C4-2B (cell line): ENCODE results near the gene EGLN2.

Experiments
- H3K27ac ChIP-seq: fragments of 450-650 bp; 2 replicates; pipeline ENCODE4 v1.5.1; 2017
- ZFX ChIP-seq: fragments of 450-650 bp; IDR thresholded peaks from 2 replicates; pipeline ENCODE4 v1.6.1; 2017
- TF ChIP-seq, protein P1 (sequence below): fragments of 450-650 bp; conservative IDR thresholded peaks from 2 replicates; pipeline ENCODE4 v1.5.1; 2017; ENCODE audit warnings: mild to moderate bottlenecking

The EGLN2 gene

DNA sequence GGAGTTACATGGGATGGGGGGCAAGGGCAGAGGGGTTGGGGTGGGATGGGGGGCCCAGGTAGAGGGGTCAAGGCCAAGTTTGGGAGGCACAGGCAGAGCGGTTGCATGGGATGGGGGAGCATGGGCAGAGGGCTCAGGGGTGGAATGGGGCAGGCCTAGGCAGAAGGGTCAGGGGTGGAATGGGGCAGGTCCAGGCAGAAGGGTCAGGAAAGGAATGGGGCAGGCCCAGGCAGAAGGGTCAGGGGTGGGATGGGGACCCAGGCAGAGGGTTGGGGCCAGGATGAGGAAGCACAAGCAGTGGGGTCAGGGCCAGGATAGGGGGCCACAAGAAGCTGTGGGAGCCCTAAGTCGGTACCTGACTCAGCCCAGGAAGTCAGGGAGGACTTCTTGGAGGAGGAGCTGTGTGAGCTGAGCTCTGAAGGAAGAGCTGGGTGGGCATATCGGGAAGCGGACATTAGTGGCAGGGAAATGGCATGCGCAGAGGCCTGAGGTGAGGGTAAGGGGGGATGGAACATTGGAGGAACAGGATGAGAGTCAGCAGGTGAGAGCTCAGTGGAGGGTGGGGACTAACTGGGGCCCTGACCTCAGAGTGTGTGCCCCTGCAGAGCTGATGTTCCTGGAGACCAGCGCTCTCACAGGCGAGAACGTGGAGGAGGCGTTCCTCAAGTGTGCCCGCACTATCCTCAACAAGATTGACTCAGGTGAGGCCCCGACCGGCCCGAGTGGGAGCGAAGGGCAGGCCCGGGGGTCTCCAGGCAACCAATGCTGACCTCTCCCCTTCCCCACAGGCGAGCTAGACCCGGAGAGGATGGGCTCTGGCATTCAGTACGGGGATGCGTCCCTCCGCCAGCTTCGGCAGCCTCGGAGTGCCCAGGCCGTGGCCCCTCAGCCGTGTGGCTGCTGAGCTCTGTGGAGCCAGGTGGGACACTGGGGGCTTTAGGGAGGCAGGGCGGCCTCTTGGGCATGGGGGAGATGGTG, 12.6 kb upstream of the EGLN2 start:
- TF ChIP-seq, protein P1, sequence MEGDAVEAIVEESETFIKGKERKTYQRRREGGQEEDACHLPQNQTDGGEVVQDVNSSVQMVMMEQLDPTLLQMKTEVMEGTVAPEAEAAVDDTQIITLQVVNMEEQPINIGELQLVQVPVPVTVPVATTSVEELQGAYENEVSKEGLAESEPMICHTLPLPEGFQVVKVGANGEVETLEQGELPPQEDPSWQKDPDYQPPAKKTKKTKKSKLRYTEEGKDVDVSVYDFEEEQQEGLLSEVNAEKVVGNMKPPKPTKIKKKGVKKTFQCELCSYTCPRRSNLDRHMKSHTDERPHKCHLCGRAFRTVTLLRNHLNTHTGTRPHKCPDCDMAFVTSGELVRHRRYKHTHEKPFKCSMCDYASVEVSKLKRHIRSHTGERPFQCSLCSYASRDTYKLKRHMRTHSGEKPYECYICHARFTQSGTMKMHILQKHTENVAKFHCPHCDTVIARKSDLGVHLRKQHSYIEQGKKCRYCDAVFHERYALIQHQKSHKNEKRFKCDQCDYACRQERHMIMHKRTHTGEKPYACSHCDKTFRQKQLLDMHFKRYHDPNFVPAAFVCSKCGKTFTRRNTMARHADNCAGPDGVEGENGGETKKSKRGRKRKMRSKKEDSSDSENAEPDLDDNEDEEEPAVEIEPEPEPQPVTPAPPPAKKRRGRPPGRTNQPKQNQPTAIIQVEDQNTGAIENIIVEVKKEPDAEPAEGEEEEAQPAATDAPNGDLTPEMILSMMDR, result no peak
- TF ChIP-seq ZFX, result no peak
- no peak overlapping the region for H3K27ac ChIP-seq

DNA sequence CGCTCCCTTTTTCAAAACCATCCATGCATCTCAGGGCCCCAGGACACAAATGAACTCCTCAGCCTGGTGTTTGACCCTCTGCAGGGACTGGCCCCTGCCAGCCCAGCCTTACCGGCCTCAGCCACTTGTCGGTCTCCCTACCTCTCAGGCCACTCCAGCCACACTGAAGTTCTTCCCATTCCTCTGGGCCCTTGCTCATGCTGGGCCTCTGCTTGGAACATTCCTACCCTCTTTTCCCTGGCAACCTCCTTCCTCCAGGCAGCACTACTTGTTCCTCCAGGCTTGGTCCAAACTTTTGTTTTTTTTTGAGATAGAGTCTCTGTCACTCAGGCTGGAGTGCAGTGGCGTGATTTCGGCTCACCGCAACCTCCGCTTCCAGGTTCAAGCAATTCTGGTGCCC, 7.6 kb upstream of the EGLN2 start:
- H3K27ac ChIP-seq, result no peak overlapping the region
- TF ChIP-seq, protein P1, result no peak
- TF ChIP-seq ZFX, result no peak

DNA sequence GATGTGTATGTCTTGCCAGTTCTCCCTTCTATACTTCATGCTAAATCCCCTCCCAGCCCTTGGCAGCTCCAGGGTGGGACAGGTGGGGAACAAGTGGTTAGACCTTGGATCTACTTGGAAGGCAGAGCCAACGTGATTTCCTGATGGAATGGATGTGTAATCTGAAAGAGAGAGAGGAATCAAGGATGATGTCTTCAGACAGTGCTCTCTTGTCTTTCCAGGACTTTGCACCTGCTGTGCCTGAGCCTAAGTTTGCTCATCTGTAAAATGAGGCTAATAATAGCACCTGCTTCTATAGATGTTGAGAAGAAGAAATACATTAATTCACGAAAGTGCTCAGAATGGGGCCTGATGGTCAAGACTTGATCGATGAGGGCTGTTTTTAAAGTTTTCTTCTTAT, 7.0 kb upstream of the EGLN2 start:
- H3K27ac ChIP-seq, result no peak overlapping the region
- no peak for TF ChIP-seq ZFX
- TF ChIP-seq, protein P1, result no peak

DNA sequence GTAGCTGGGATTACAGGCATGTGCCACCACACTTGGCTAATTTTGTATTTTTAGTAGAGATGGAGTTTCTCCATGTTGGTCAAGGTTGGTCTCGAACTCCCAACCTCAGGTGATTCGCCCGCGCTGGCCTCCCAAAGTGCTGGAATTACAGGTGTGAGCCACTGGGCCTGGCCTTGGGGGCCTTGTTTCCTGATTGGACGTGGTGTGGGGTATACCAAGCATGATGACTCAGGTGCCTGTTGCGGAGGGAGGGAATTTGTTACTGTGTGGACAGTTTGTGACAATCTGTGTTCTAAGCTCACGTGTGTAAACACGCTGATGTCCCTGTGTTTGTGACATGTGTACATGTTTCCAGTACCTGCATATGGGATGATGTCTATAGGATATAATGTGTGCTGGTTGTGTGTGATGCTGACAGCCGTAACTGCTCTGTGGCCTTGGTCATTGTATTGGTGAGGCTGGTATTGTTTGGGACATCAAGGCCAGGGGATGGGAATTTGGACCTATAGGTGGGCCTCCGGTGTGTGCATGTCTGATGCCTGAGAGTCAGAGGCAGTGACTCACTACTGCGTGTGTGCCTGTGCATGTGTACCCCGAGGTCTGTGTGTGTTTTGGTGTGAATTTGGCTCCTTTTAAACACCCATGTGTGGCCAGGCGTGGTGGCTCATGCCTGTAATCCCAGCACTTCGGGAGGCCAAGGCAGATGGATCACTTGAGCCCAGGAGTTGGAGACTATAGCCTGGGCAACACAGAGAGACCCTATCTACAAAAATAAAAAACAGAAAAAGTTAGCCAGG, 1.6 kb upstream of the EGLN2 start:
- no peak for TF ChIP-seq ZFX
- TF ChIP-seq, protein P1, result no peak

DNA sequence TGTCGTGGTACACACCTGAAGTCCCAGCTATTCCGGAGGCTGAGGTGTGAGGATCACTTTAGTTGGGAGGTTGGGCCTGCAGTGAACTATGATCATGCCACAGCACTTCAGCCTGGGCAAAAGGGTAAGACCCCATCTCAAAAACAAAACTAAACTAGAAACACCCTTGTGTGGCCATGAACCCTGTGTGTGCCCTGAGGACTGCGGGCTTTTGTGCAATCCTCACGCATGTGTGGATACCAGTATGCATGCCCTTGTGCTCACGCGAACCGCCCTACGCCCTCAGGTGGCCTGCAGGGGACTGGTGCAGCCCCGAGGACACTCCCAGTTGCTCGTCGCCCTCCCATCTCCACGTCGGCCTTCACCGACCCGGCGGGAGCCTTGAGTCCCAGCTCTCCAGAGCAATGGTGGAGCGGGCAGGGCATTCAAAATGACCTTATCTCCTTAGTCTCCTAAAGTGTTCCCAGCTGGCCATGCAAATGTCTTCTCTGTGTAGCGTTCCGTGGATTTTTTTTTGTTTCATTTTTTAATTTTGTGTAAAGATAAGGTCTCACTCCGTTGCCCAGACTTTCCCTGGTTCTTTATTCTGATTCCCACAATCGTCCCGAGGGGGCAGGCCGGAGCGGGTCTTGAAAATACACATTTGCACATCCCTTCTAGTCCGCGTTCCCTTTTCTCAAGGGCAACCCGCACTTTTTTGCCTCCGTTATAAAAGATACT, 868 bp upstream of the EGLN2 start:
- TF ChIP-seq, protein P1, result peak; percentile 45
- TF ChIP-seq ZFX, result no peak

More for the DNA sequence above, 1.6 kb upstream of the EGLN2 start:
- H3K27ac ChIP-seq, result peak overlapping the region; percentile 91

DNA sequence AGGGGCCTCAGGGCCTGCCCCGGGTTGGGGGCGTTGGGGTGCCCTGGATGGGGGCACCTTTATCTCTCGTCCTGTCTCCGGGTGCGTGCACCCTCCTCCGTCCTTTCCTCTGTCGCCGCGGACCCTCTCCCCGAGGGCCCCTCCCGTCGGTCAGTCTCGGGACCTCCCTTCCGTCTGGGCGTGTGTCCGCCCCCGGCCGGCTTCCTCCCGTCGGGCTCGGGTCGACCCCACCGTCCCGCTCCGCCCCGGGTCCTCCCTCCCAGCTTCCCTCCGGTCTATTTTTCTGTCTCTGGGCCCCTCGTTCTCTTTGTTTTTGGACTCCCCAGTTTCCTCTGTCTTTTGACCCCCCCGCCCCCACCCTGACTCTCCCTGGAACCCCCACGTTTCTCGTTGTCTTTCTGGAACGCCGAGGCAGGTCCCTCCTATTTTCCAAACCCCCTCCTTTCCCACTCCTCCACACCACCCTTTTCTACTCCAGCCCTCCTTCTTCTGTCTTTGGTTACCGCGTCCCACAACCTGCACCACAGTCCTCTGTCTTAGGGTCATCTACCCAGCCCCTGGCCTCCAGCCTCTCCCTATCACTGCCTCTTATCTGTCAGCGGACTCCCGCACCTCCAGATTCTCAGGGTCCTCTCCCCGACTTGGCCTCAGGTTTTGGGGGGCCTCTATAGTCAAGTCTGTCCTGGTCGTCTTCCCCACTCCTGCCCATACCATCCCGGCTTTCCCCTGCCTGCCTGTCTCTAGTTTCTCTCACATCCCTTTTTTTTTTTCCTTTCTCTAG, 757 bp downstream of the EGLN2 start:
- TF ChIP-seq ZFX, result no peak
- TF ChIP-seq, protein P1, result no peak
- H3K27ac ChIP-seq, result peak overlapping the region; percentile 91

More for the DNA sequence above, 868 bp upstream of the EGLN2 start:
- H3K27ac ChIP-seq, result peak overlapping the region; percentile 91
